ENCODE data around the gene SNORC.
"Not testable (repeated sequence)": the region's sequence is repeated elsewhere in the genome, so short reads cannot be mapped to it uniquely, and the experiment has no call there.

SNORC gene

GRCh38 chr2:232898592-232899543 lies 28.8 kb downstream of the SNORC start:
- POLR2A ChIA-PET: no interaction called here
- CTCF ChIA-PET: no interaction called here
- DNase-seq (ENCODE audit: extremely low spot score): no peak
- TF ChIP-seq FOXA1 (IDR thresholded peaks at IDR 0.05): no peak
- TF ChIP-seq TARDBP (IDR thresholded peaks at IDR 0.05): no peak
- no peak for TF ChIP-seq HDGF (IDR thresholded peaks at IDR 0.05; ENCODE audit: borderline replicate concordance)
- TF ChIP-seq FOXK2 (IDR thresholded peaks at IDR 0.05): no peak
- no peak for TF ChIP-seq ZNF384 (IDR thresholded peaks at IDR 0.05)
- TF ChIP-seq FOXM1 (IDR thresholded peaks at IDR 0.05; ENCODE audit: borderline replicate concordance): no peak
- no peak for TF ChIP-seq PKNOX1 (IDR thresholded peaks at IDR 0.05)
- no peak for TF ChIP-seq NFRKB (IDR thresholded peaks at IDR 0.05)
- TF ChIP-seq SP1 (IDR thresholded peaks at IDR 0.05): no peak
- no peak for TF ChIP-seq ARNT (IDR thresholded peaks at IDR 0.05)
- TF ChIP-seq CTBP1 (IDR thresholded peaks at IDR 0.05; ENCODE audit: borderline replicate concordance): no peak
- TF ChIP-seq LEF1 (IDR thresholded peaks at IDR 0.05; ENCODE audit: borderline replicate concordance): no peak
- no peak for TF ChIP-seq BHLHE40 (IDR thresholded peaks at IDR 0.05; ENCODE audit: borderline replicate concordance)
- no peak for TF ChIP-seq SUZ12 (IDR thresholded peaks at IDR 0.05)
- no peak for TF ChIP-seq ELF4 (IDR thresholded peaks at IDR 0.05)
- TF ChIP-seq L3MBTL2 (conservative IDR thresholded peaks at IDR 0.05): no peak

- ChIA-PET CTCF (no interaction called here), POLR2A (no interaction called here)
- no peak for DNase-seq (ENCODE audit: extremely low spot score)
- TF ChIP-seq SUZ12 (IDR thresholded peaks at IDR 0.05) (no peak), ZNF384 (IDR thresholded peaks at IDR 0.05) (no peak), ARNT (IDR thresholded peaks at IDR 0.05) (no peak), CTBP1 (IDR thresholded peaks at IDR 0.05; ENCODE audit: borderline replicate concordance) (no peak), BHLHE40 (IDR thresholded peaks at IDR 0.05; ENCODE audit: borderline replicate concordance) (no peak), FOXM1 (IDR thresholded peaks at IDR 0.05; ENCODE audit: borderline replicate concordance) (no peak), PKNOX1 (IDR thresholded peaks at IDR 0.05) (no peak), FOXA1 (IDR thresholded peaks at IDR 0.05) (no peak), L3MBTL2 (conservative IDR thresholded peaks at IDR 0.05) (no peak), SP1 (IDR thresholded peaks at IDR 0.05) (no peak), LEF1 (IDR thresholded peaks at IDR 0.05; ENCODE audit: borderline replicate concordance) (no peak), TARDBP (IDR thresholded peaks at IDR 0.05) (no peak), FOXK2 (IDR thresholded peaks at IDR 0.05) (no peak), ELF4 (IDR thresholded peaks at IDR 0.05) (no peak), HDGF (IDR thresholded peaks at IDR 0.05; ENCODE audit: borderline replicate concordance) (no peak), NFRKB (IDR thresholded peaks at IDR 0.05) (no peak)
These were observed 31.0 kb downstream of the SNORC start for GRCh38 chr2:232900811-232901735.

GRCh38 chr2:232901736-232902578 lies 31.9 kb downstream of the SNORC start:
- ChIA-PET POLR2A (no interaction called here), CTCF (no interaction called here)
- TF ChIP-seq LEF1 (IDR thresholded peaks at IDR 0.05; ENCODE audit: borderline replicate concordance): no peak
- no peak for TF ChIP-seq CTBP1 (IDR thresholded peaks at IDR 0.05; ENCODE audit: borderline replicate concordance)
- TF ChIP-seq ELF4 (IDR thresholded peaks at IDR 0.05): no peak
- no peak for TF ChIP-seq L3MBTL2 (conservative IDR thresholded peaks at IDR 0.05)
- no peak for TF ChIP-seq ARNT (IDR thresholded peaks at IDR 0.05)
- no peak for TF ChIP-seq SUZ12 (IDR thresholded peaks at IDR 0.05)
- no peak for TF ChIP-seq BHLHE40 (IDR thresholded peaks at IDR 0.05; ENCODE audit: borderline replicate concordance)
- TF ChIP-seq NFRKB (IDR thresholded peaks at IDR 0.05): no peak
- no peak for TF ChIP-seq ZNF384 (IDR thresholded peaks at IDR 0.05)
- no peak for TF ChIP-seq FOXK2 (IDR thresholded peaks at IDR 0.05)
- TF ChIP-seq SP1 (IDR thresholded peaks at IDR 0.05): no peak
- TF ChIP-seq FOXA1 (IDR thresholded peaks at IDR 0.05): no peak
- TF ChIP-seq PKNOX1 (IDR thresholded peaks at IDR 0.05): no peak
- no peak for TF ChIP-seq TARDBP (IDR thresholded peaks at IDR 0.05)
- TF ChIP-seq HDGF (IDR thresholded peaks at IDR 0.05; ENCODE audit: borderline replicate concordance): no peak
- TF ChIP-seq FOXM1 (IDR thresholded peaks at IDR 0.05; ENCODE audit: borderline replicate concordance): no peak
- no peak for DNase-seq (ENCODE audit: extremely low spot score)

- ChIA-PET POLR2A (no interaction called here), CTCF (no interaction called here)
- DNase-seq (ENCODE audit: extremely low spot score): no peak
- TF ChIP-seq NFRKB (IDR thresholded peaks at IDR 0.05) (no peak), FOXA1 (IDR thresholded peaks at IDR 0.05) (no peak), FOXM1 (IDR thresholded peaks at IDR 0.05; ENCODE audit: borderline replicate concordance) (no peak), LEF1 (IDR thresholded peaks at IDR 0.05; ENCODE audit: borderline replicate concordance) (no peak), FOXK2 (IDR thresholded peaks at IDR 0.05) (no peak), ARNT (IDR thresholded peaks at IDR 0.05) (no peak), CTBP1 (IDR thresholded peaks at IDR 0.05; ENCODE audit: borderline replicate concordance) (no peak), SUZ12 (IDR thresholded peaks at IDR 0.05) (no peak), L3MBTL2 (conservative IDR thresholded peaks at IDR 0.05) (no peak), HDGF (IDR thresholded peaks at IDR 0.05; ENCODE audit: borderline replicate concordance) (no peak), BHLHE40 (IDR thresholded peaks at IDR 0.05; ENCODE audit: borderline replicate concordance) (no peak), ZNF384 (IDR thresholded peaks at IDR 0.05) (no peak), ELF4 (IDR thresholded peaks at IDR 0.05) (no peak), PKNOX1 (IDR thresholded peaks at IDR 0.05) (no peak), TARDBP (IDR thresholded peaks at IDR 0.05) (no peak), SP1 (IDR thresholded peaks at IDR 0.05) (no peak)
These were observed 33.9 kb downstream of the SNORC start for GRCh38 chr2:232903989-232904388.

GRCh38 chr2:232906867-232907717 lies 37.0 kb downstream of the SNORC start:
- CTCF ChIA-PET; POLR2A ChIA-PET; DNase-seq (ENCODE audit: extremely low spot score): not testable (repeated sequence)

GRCh38 chr2:232907718-232908085 lies 37.6 kb downstream of the SNORC start:
- CTCF ChIA-PET; POLR2A ChIA-PET; DNase-seq (ENCODE audit: extremely low spot score): not testable (repeated sequence)

All from HEK293T (cell line).